NT2/D1 (cell line): Measurements from ENCODE around the gene C1RL.

Source experiments
- YY1 ChIP-seq: IDR thresholded peaks from 2 replicates; pipeline ENCODE4 v1.6.1; 2011; ENCODE audit not compliant: insufficient read length, insufficient read depth
- ZNF274 ChIP-seq: IDR thresholded peaks from 2 replicates; pipeline ENCODE4 v1.6.1; 2011; ENCODE audit warnings: mild to moderate bottlenecking, low read depth, low read length

DNA sequence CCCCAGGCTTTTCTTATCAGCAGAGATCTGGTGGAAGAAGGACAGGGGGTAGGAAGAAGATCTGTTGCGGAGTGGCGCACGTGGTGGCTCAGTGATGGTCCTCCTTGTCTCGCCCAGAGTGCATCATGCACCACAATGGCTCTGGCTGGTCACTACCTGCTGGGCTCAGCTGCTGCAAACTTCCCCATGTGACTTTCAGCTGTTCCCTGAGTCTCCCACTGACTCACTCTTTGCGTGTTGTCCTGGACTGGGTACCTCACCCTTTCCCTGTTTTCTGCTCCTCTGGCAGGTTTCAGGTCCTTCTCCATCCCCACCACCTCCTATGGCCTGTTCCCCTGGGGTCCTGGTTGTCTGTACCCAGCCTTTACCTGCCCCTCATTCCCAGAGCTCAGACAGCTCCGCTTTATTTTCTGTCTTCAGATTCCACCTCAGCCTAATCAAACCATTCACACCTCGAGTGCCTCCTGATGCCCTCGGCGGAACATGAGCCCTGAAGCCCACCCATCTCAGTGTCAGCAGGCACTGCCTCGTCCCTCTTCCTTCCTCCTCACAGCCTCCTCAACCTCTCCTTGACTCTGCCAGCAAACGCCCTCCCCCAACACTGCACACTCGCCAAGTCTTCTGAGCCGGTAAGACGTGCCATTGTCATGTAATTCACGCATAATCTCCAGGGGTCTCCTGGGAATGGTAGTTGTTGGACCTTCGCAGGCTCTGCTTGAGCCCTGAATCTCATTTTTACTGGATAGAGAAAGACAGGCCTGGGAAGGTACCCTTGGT lies 18.6 kb downstream of the C1RL start:
- TF ChIP-seq ZNF274 (no peak), YY1 (no peak)
